ENCODE measurements around the gene GLRX5.

Gene GLRX5

DNA sequence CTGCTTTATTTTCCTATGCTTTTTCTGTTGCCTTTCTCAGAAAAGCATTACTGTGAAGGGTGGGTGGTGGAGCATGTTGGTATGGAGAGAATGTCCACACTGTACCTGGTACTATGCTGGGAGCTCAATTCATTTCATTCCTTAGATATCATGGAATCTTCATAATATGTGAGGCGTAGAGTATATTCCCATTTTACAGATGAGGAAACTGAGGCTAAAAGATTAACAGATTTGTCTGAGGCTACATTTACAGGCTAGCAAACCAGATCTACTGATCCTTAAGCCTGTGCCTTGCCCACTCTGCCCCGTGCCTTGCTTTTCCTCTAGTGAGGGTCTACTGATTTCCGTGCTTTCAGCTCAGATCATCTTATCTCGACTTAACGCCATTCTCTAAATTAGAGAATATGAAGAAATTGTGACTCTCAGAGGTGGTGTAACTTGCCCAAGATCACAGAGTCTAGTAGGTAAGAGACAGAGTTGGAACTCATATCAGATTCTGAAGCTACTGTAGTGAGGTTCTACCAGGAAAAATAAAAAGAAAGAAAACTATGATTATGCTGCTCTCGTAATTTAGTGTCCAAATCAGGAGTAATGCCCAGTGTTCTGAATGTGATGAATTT is 5.5 kb downstream of the GLRX5 start:
- Histone ChIP-seq H3K36me3 (peaks cover 0 to 15% (median 11%) of the 10 kb centered on the region in 3 donors), H3K9me3 (no peaks in the 10 kb centered on the region), H3K4me1 (peaks cover 0 to 29% (median 22%) of the 10 kb centered on the region in 4 donors), H3K27ac (no peak overlapping the region), H3K27me3 (no peaks in the 10 kb centered on the region), H3K4me3 (no peak overlapping the region)
- intact Hi-C loops (cut with DNase I; ENCODE audit: low total_unique reads) = no loop called here
- TF ChIP-seq CTCF (IDR thresholded peaks at IDR 0.05) = no peak
- no peak for DNase-seq

DNA sequence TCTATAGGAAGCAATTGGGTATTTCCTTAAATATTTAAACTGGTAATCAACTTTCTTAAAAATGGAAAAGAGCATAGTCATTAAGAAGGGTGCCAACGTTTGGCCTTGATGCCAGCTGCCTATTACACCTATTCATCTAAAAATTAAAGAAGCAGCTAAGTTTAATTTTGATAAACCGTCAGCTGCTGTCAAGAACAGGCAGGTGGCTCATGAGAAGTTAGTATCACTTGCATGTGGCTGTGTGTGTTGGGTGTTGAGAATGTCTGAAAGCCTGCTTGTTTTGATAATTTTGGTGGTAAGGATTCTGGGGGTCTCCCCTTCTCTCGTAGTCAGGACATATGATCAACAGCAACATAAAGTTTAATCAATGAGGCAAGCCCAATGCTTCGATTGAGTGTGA is 6.5 kb downstream of the GLRX5 start:
- no peak for DNase-seq
- no peak for TF ChIP-seq CTCF (IDR thresholded peaks at IDR 0.05)
- Histone ChIP-seq H3K4me3 (no peak overlapping the region), H3K4me1 (peaks cover 0 to 28% (median 15%) of the 10 kb centered on the region in 4 donors), H3K36me3 (peaks cover 0 to 15% (median 11%) of the 10 kb centered on the region in 3 donors), H3K27me3 (no peaks in the 10 kb centered on the region), H3K9me3 (no peaks in the 10 kb centered on the region), H3K27ac (no peak overlapping the region)
- intact Hi-C loops (cut with DNase I; ENCODE audit: low total_unique reads) = no loop called here

DNA sequence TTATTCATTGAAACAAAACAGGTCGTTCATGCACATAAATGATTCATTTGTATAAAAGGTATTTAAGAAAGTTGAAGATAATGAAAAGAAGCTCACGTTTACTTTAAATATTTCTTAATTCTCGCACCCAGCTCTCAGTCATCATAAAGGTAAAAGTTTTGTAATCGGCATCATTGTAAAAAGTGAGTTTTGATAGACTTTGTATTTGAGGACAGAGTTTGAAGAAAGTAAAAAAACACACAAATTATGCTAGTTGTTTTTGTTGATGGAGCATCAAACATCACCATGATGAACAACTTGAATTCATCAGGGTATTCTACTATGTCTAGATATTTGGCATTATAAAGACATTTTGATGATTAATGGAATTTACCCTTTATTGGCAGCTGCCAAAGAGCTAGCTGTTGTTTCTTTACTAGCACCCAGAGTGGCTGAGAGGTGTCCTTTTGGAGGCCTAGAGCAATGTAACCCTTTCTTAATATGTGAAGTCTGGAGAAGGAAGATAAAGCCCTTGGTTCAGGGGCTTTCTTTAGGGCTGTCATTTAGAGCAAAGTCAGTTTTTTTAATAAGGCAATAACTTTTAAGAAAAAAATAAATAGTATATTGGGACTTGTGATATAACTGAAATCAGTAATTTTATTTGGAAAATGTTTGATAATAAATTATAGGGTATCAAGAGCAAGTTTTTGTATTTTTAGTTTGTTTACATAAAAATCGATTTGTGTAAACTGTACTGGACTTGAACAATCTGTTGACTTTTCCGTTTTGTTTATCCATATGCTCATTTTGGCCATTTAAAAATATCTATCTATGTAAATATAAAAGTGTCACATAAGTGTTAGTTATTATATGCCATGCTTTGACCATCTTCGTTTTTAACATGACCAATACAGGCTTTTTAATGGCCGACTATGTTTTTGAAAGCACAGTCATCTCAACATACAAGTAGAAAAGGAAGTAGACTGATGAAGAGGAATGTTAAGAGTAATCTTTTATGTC is 7.4 kb downstream of the GLRX5 start:
- TF ChIP-seq CTCF (IDR thresholded peaks at IDR 0.05) = no peak
- no peak overlapping the region for H3K4me3 ChIP-seq
- H3K36me3 ChIP-seq = peaks cover 0 to 15% (median 11%) of the 10 kb centered on the region in 3 donors
- no peaks in the 10 kb centered on the region for H3K9me3 ChIP-seq
- H3K27me3 ChIP-seq = no peaks in the 10 kb centered on the region
- peaks cover 0 to 23% (median 10%) of the 10 kb centered on the region in 4 donors for H3K4me1 ChIP-seq
- no peak overlapping the region for H3K27ac ChIP-seq
- no peak for DNase-seq
- intact Hi-C loops (cut with DNase I; ENCODE audit: low total_unique reads) = no loop called here

DNA sequence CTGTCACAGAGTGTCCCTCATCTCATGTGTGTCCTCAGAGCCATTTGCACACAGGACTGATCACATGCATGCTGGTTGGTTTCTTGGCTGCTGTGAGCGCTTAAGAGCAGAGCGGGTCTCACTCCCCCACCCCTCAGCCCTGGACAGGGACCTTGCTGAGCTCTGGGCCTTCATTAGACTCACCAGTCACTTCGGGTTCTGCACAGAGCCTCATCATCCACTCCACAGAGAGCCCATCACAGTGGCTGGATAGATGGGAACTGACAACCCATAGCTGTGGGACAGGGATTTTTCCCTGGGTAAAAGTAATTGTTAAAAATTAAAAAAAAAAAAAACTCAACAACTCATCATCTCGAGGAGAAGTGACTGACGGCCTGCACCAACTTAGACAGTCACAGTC is 8.2 kb downstream of the GLRX5 start:
- no peak for DNase-seq
- H3K4me1 ChIP-seq = peaks cover 0 to 23% (median 16%) of the 10 kb centered on the region in 4 donors

DNA sequence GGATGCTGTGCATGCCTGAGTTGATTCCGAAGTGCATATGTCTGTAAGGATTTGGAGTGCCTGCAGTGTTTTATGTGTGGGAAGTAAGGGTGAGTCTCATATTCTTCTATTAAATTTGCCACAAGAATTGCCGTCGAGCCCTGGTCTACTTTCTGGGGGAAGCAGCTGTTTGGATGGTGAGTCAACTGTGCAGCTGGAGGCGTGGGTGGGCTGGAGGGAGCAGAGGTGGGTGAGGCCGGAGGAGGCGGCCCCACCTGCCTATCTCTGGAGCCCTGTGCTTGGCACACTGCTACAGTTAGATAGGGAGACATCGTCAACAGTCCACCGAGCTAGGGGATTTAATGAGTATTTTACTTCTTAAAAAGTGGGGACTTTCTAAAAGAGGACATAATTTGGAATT is 9.7 kb downstream of the GLRX5 start:
- Histone ChIP-seq H3K4me3 (no peak overlapping the region), H3K27ac (no peak overlapping the region), H3K27me3 (no peaks in the 10 kb centered on the region), H3K9me3 (no peaks in the 10 kb centered on the region), H3K36me3 (peaks cover 0 to 15% (median 11%) of the 10 kb centered on the region in 3 donors), H3K4me1 (peaks cover 0 to 24% (median 13%) of the 10 kb centered on the region in 4 donors)
- TF ChIP-seq CTCF (IDR thresholded peaks at IDR 0.05) = no peak
- no peak for DNase-seq
- intact Hi-C loops (cut with DNase I; ENCODE audit: low total_unique reads) = no loop called here

More for the DNA sequence above, 8.2 kb downstream of the GLRX5 start:
- Histone ChIP-seq H3K27ac (no peak overlapping the region), H3K4me3 (no peak overlapping the region), H3K27me3 (no peaks in the 10 kb centered on the region), H3K9me3 (no peaks in the 10 kb centered on the region), H3K36me3 (peaks cover 0 to 15% (median 11%) of the 10 kb centered on the region in 3 donors)
- no peak for TF ChIP-seq CTCF (IDR thresholded peaks at IDR 0.05)
- intact Hi-C loops (cut with DNase I; ENCODE audit: low total_unique reads) = no loop called here
